A549 (cell line): ENCODE measurements around the gene TMEM250.

ENCODE experiments used
- MYC ChIP-seq: IDR thresholded peaks from 2 replicates; pipeline ENCODE4 v1.6.1; 2012; ENCODE audit warnings: mild to moderate bottlenecking, inconsistent platforms, low read length, improper control_type of control experiment, borderline replicate concordance
- PHF8 ChIP-seq: fragments of 200-600 bp; sonication (generic); IDR thresholded peaks from 2 replicates; pipeline ENCODE4 v1.6.1; 2016; ENCODE audit warnings: low read depth, mild to moderate bottlenecking, antibody characterized with exemption, moderate library complexity, borderline replicate concordance
- POLR2A ChIP-seq: IDR thresholded peaks from 2 replicates; pipeline ENCODE4 v1.6.1; 2012; ENCODE audit warnings: mild to moderate bottlenecking, low read length
- RAD21 ChIP-seq, 2 experiments: fragments of >200 bp in 1 of 2; sonication (Bioruptor Twin) in 1 of 2; formaldehyde crosslinking in 1 of 2; IDR thresholded peaks in 1 of 2; conservative IDR thresholded peaks in 1 of 2; 2 replicates in 1 of 2; 3 replicates in 1 of 2; pipeline ENCODE4 v1.6.1; 2012 to 2018; ENCODE audit warnings: inconsistent platforms in 1 of 2
- SMC3 ChIP-seq: fragments of >200 bp; sonication (Bioruptor Twin); formaldehyde crosslinking; IDR thresholded peaks from 3 replicates; pipeline ENCODE4 v1.6.1; 2018; ENCODE audit warnings: inconsistent platforms
- ZC3H11A ChIP-seq: fragments of 450-650 bp; IDR thresholded peaks from 2 replicates; pipeline ENCODE4 v1.6.1; 2014; ENCODE audit warnings: antibody characterized with exemption, mild to moderate bottlenecking
- TF ChIP-seq, protein P1 (sequence below): fragments of 450-650 bp; IDR thresholded peaks from 2 replicates; pipeline ENCODE4 v1.6.1; 2014; ENCODE audit warnings: antibody characterized with exemption
- TF ChIP-seq, protein P2 (sequence below): fragments of >200 bp; sonication (Bioruptor Twin); formaldehyde crosslinking; IDR thresholded peaks from 3 replicates; pipeline ENCODE4 v1.5.1; 2016

GRCh38 chr9:136153381-136154065, 34.8 kb upstream of the TMEM250 start:
- TF ChIP-seq, protein P1, sequence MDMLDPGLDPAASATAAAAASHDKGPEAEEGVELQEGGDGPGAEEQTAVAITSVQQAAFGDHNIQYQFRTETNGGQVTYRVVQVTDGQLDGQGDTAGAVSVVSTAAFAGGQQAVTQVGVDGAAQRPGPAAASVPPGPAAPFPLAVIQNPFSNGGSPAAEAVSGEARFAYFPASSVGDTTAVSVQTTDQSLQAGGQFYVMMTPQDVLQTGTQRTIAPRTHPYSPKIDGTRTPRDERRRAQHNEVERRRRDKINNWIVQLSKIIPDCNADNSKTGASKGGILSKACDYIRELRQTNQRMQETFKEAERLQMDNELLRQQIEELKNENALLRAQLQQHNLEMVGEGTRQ: no peak
- TF ChIP-seq, protein P2, sequence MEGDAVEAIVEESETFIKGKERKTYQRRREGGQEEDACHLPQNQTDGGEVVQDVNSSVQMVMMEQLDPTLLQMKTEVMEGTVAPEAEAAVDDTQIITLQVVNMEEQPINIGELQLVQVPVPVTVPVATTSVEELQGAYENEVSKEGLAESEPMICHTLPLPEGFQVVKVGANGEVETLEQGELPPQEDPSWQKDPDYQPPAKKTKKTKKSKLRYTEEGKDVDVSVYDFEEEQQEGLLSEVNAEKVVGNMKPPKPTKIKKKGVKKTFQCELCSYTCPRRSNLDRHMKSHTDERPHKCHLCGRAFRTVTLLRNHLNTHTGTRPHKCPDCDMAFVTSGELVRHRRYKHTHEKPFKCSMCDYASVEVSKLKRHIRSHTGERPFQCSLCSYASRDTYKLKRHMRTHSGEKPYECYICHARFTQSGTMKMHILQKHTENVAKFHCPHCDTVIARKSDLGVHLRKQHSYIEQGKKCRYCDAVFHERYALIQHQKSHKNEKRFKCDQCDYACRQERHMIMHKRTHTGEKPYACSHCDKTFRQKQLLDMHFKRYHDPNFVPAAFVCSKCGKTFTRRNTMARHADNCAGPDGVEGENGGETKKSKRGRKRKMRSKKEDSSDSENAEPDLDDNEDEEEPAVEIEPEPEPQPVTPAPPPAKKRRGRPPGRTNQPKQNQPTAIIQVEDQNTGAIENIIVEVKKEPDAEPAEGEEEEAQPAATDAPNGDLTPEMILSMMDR: no peak
- TF ChIP-seq MYC: no peak
- no peak for TF ChIP-seq POLR2A
- no peak for TF ChIP-seq RAD21 (conservative IDR thresholded peaks at IDR 0.05 in 1 of 2, IDR thresholded peaks at IDR 0.05 in 1 of 2)
- no peak for TF ChIP-seq PHF8
- no peak for TF ChIP-seq SMC3
- TF ChIP-seq ZC3H11A: no peak
